WERI-Rb-1 (cell line): ENCODE data around the gene RTN3.

Source experiments
- DNase-seq: peaks from one replicate; pipeline ENCODE4 v3.0.0-alpha.2; 2020
- H3K27ac ChIP-seq: fragments of 250-450 bp; sonication (Bioruptor Pico); 2 replicates; pipeline ENCODE4 v1.5.1; 2020; ENCODE audit warnings: mild to moderate bottlenecking, moderate library complexity
- H3K27me3 ChIP-seq: fragments of 250-450 bp; sonication (Bioruptor Pico); 2 replicates; pipeline ENCODE4 v1.5.1; 2021; ENCODE audit warnings: mild to moderate bottlenecking, low read depth, moderate library complexity; ENCODE audit not compliant: insufficient read depth, severe bottlenecking
- H3K36me3 ChIP-seq: fragments of 250-450 bp; sonication (Bioruptor Pico); 2 replicates; pipeline ENCODE4 v1.5.1; 2020; ENCODE audit warnings: mild to moderate bottlenecking, moderate library complexity
- H3K4me3 ChIP-seq: 2 replicates; pipeline ENCODE4 v1.5.1; 2011; ENCODE audit warnings: low read depth, mild to moderate bottlenecking, control low read depth, low read length
- H3K9me3 ChIP-seq: fragments of 250-450 bp; sonication (Bioruptor Pico); 2 replicates; pipeline ENCODE4 v1.5.1; 2021; ENCODE audit warnings: mild to moderate bottlenecking, moderate library complexity; ENCODE audit not compliant: severe bottlenecking
- TF ChIP-seq, protein P1 (sequence below): IDR thresholded peaks from 2 replicates; pipeline ENCODE4 v1.5.1; 2011; ENCODE audit warnings: low read depth, mild to moderate bottlenecking, control low read depth, inconsistent platforms, low read length

The RTN3 gene

GRCh38 chr11:63775191-63775590 is 93.9 kb downstream of the RTN3 start:
- Histone ChIP-seq H3K27me3 (no peaks in the 10 kb centered on the region), H3K9me3 (no peaks in the 10 kb centered on the region), H3K4me3 (no peak overlapping the region), H3K36me3 (no peaks in the 10 kb centered on the region), H3K27ac (no peak overlapping the region)
- DNase-seq, result no peak
- TF ChIP-seq, protein P1, sequence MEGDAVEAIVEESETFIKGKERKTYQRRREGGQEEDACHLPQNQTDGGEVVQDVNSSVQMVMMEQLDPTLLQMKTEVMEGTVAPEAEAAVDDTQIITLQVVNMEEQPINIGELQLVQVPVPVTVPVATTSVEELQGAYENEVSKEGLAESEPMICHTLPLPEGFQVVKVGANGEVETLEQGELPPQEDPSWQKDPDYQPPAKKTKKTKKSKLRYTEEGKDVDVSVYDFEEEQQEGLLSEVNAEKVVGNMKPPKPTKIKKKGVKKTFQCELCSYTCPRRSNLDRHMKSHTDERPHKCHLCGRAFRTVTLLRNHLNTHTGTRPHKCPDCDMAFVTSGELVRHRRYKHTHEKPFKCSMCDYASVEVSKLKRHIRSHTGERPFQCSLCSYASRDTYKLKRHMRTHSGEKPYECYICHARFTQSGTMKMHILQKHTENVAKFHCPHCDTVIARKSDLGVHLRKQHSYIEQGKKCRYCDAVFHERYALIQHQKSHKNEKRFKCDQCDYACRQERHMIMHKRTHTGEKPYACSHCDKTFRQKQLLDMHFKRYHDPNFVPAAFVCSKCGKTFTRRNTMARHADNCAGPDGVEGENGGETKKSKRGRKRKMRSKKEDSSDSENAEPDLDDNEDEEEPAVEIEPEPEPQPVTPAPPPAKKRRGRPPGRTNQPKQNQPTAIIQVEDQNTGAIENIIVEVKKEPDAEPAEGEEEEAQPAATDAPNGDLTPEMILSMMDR, result no peak

DNA sequence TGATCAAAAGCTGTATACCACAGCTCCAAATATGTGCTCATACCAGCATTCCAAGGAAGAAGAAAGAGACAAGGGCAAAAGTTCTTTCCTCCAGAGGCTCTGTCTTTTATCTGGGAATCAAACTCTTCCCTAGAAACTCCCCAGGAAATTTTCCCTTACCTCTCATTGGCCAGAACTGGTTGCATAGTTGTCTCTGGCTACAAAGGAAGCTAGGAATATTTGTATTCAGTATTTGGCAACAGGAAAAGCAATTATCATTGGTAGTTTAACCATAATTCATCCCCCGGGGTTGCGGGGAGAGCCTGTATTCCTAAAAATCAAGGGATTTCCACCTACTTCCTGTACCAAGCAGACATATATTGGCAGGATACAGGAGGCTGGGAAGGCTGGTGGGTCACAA is 97.7 kb downstream of the RTN3 start:
- no peak overlapping the region for H3K27ac ChIP-seq
- no peaks in the 10 kb centered on the region for H3K9me3 ChIP-seq
- H3K36me3 ChIP-seq, result no peaks in the 10 kb centered on the region
- no peak for DNase-seq
- no peak overlapping the region for H3K4me3 ChIP-seq
- TF ChIP-seq, protein P1, result no peak
- no peaks in the 10 kb centered on the region for H3K27me3 ChIP-seq

DNA sequence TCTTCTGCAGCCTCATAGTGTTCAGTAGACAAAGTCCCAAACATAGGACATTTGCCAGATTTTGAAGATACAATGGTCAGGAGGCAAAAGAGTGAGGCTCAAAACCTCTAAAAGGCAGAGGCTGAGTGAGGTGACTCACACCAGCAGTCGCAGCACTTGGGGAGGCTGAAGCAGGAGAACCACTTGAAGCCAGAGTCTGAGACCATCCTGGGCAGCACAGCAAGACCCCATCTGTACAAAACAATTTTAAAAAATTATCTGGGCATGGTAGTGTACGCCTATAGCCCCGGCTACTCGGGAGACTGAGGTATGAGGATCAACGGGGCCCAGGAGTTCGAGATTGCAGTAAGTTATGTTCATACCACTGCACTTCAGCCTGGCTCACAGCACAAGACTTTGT is 101.4 kb downstream of the RTN3 start:
- Histone ChIP-seq H3K27ac (no peak overlapping the region), H3K36me3 (no peaks in the 10 kb centered on the region), H3K9me3 (no peaks in the 10 kb centered on the region), H3K4me3 (no peak overlapping the region), H3K27me3 (no peaks in the 10 kb centered on the region)
- TF ChIP-seq, protein P1, result no peak
- DNase-seq, result no peak

- Histone ChIP-seq H3K27me3 (no peaks in the 10 kb centered on the region), H3K4me3 (no peak overlapping the region), H3K9me3 (no peaks in the 10 kb centered on the region), H3K27ac (peak overlapping the region; percentile 28; the same call in 1 of the 2 replicates), H3K36me3 (no peaks in the 10 kb centered on the region)
- DNase-seq, result no peak
- TF ChIP-seq, protein P1, result no peak
Measured at GRCh38 chr11:63783925-63784592, 102.8 kb downstream of the RTN3 start.

- Histone ChIP-seq H3K27me3 (no peaks in the 10 kb centered on the region), H3K36me3 (no peaks in the 10 kb centered on the region)
- DNase-seq, result no peak
Measured at GRCh38 chr11:63785823-63786222, 104.5 kb downstream of the RTN3 start.

More at GRCh38 chr11:63785823-63786222, 104.5 kb downstream of the RTN3 start:
- TF ChIP-seq, protein P1, result no peak
- Histone ChIP-seq H3K27ac (no peak overlapping the region), H3K4me3 (no peak overlapping the region), H3K9me3 (peaks cover 2% of the 10 kb centered on the region)
